WERI-Rb-1 (cell line): ENCODE data around the gene WDR91.

Source experiments
- DNase-seq: peaks from one replicate; pipeline ENCODE4 v3.0.0-alpha.2; 2020
- H3K27ac ChIP-seq: fragments of 250-450 bp; sonication (Bioruptor Pico); 2 replicates; pipeline ENCODE4 v1.5.1; 2020; ENCODE audit warnings: mild to moderate bottlenecking, moderate library complexity
- H3K27me3 ChIP-seq: fragments of 250-450 bp; sonication (Bioruptor Pico); 2 replicates; pipeline ENCODE4 v1.5.1; 2021; ENCODE audit warnings: mild to moderate bottlenecking, low read depth, moderate library complexity; ENCODE audit not compliant: insufficient read depth, severe bottlenecking
- H3K36me3 ChIP-seq: fragments of 250-450 bp; sonication (Bioruptor Pico); 2 replicates; pipeline ENCODE4 v1.5.1; 2020; ENCODE audit warnings: mild to moderate bottlenecking, moderate library complexity
- H3K4me3 ChIP-seq: 2 replicates; pipeline ENCODE4 v1.5.1; 2011; ENCODE audit warnings: low read depth, mild to moderate bottlenecking, control low read depth, low read length
- H3K9me3 ChIP-seq: fragments of 250-450 bp; sonication (Bioruptor Pico); 2 replicates; pipeline ENCODE4 v1.5.1; 2021; ENCODE audit warnings: mild to moderate bottlenecking, moderate library complexity; ENCODE audit not compliant: severe bottlenecking
- CTCF ChIP-seq: IDR thresholded peaks from 2 replicates; pipeline ENCODE4 v1.5.1; 2011; ENCODE audit warnings: low read depth, mild to moderate bottlenecking, control low read depth, inconsistent platforms, low read length

Gene WDR91

GRCh38 chr7:135188298-135188984 is 22.9 kb downstream of the WDR91 start:
- H3K4me3 ChIP-seq = no peak overlapping the region
- no peaks in the 10 kb centered on the region for H3K9me3 ChIP-seq
- TF ChIP-seq CTCF = no peak
- no peak overlapping the region for H3K27ac ChIP-seq
- H3K36me3 ChIP-seq = peaks cover 37% of the 10 kb centered on the region
- H3K27me3 ChIP-seq = no peaks in the 10 kb centered on the region
- no peak for DNase-seq

GRCh38 chr7:135186841-135187253 is 24.5 kb downstream of the WDR91 start:
- H3K9me3 ChIP-seq = peaks cover 1% of the 10 kb centered on the region
- H3K4me3 ChIP-seq = no peak overlapping the region
- TF ChIP-seq CTCF = no peak
- no peaks in the 10 kb centered on the region for H3K27me3 ChIP-seq
- H3K27ac ChIP-seq = no peak overlapping the region
- no peak for DNase-seq
- peaks cover 31% of the 10 kb centered on the region for H3K36me3 ChIP-seq

GRCh38 chr7:135186261-135186540 is 25.1 kb downstream of the WDR91 start:
- Histone ChIP-seq H3K27me3 (no peaks in the 10 kb centered on the region), H3K9me3 (peaks cover 8% of the 10 kb centered on the region), H3K36me3 (peaks cover 30% of the 10 kb centered on the region), H3K27ac (no peak overlapping the region), H3K4me3 (no peak overlapping the region)
- TF ChIP-seq CTCF = no peak
- DNase-seq = no peak

- Histone ChIP-seq H3K27ac (no peak overlapping the region), H3K36me3 (peaks cover 27% of the 10 kb centered on the region), H3K4me3 (no peak overlapping the region), H3K9me3 (peaks cover 13% of the 10 kb centered on the region), H3K27me3 (no peaks in the 10 kb centered on the region)
- no peak for DNase-seq
- TF ChIP-seq CTCF = no peak
Observed at GRCh38 chr7:135185471-135186260, 25.7 kb downstream of the WDR91 start.

- TF ChIP-seq CTCF = no peak
- H3K4me3 ChIP-seq = no peak overlapping the region
- H3K36me3 ChIP-seq = peaks cover 27% of the 10 kb centered on the region
- H3K9me3 ChIP-seq = peaks cover 13% of the 10 kb centered on the region
- no peak overlapping the region for H3K27ac ChIP-seq
- no peak for DNase-seq
- H3K27me3 ChIP-seq = no peaks in the 10 kb centered on the region
Observed at GRCh38 chr7:135184254-135184841, 27.0 kb downstream of the WDR91 start.
